Superior temporal gyrus (tissue), 1 donor: ENCODE measurements around the gene ATP9B.

ENCODE experiments used
- DNase-seq: peaks from one replicate; pipeline ENCODE4 v3.0.0-alpha.2; 2016; ENCODE audit errors: extremely low spot score

The ATP9B gene

DNA sequence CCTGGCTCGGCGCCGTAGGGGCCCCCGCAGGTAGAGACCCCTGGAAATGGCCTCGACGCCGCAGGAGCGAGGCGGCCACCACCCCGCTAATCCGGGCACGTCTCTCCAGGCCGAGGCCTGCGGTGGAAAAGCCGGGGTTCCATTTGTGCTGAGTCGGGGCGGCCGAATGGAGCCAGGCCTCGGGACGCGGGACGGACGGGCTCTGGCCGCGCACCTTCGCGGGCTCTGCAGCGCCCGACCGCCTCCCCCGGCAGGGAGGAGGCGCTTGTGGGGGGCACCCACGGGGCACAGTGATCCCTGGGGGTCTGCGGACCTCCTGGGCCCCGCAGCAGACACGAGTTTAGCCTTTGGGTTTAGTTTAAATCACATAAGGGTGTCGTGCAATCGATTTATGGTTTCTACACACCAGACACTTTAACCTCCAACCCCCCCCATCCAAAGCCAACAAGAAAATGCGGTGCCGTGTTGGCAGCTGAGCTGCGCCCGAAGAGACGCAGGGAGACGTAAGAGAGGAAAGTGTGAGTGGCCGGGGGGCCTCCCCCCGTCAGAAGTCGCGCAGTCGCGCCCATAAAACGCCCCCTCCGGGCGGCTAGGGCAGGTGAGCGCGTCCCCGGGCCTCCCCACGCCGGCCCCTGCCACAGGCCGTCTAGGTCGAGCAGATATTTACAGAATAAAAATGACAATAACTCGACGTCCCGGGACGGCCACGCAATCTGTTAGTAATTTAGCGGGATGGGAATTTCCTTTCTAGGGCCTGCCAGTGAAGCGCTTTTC lies 325.5 kb downstream of the ATP9B start:
- DNase-seq, result no peak

DNA sequence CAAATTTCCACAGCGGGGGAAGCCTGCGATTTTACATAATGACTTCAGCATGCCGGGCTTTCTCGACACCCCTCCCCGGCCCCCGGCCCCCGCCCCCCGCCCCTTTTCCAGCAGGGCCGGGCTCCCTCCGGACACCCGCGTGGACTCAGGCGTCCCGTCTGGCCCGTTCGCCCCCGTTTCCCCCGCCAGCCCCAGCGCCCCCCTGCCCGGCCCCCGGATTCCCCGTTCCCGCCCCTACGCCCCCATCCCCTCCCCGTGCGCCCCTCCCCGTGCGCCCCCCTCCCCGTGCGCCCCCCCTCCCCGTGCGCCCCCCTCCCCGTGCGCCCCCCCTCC lies 326.1 kb downstream of the ATP9B start:
- DNase-seq, result no peak

DNA sequence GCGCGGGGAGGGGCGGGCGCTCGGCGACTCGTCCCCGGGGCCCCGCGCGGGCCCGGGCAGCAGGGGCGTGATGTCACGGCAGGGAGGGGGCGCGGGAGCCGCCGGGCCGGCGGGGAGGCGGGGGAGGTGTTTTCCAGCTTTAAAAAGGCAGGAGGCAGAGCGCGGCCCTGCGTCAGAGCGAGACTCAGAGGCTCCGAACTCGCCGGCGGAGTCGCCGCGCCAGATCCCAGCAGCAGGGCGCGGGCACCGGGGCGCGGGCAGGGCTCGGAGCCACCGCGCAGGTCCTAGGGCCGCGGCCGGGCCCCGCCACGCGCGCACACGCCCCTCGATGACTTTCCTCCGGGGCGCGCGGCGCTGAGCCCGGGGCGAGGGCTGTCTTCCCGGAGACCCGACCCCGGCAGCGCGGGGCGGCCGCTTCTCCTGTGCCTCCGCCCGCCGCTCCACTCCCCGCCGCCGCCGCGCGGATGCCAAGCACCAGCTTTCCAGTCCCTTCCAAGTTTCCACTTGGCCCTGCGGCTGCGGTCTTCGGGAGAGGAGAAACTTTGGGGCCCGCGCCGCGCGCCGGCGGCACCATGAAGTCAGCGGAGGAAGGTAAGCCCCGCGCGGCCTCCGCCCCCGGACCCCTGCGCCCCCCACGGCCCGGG lies 326.7 kb downstream of the ATP9B start, which contains the start of gene NFATC1:
Gene NFATC1, plus strand, starts transcription at position 170 of the 644 bp plus-strand sequence. Its CDS starts 295 bp downstream, at position 465.
- no peak for DNase-seq

DNA sequence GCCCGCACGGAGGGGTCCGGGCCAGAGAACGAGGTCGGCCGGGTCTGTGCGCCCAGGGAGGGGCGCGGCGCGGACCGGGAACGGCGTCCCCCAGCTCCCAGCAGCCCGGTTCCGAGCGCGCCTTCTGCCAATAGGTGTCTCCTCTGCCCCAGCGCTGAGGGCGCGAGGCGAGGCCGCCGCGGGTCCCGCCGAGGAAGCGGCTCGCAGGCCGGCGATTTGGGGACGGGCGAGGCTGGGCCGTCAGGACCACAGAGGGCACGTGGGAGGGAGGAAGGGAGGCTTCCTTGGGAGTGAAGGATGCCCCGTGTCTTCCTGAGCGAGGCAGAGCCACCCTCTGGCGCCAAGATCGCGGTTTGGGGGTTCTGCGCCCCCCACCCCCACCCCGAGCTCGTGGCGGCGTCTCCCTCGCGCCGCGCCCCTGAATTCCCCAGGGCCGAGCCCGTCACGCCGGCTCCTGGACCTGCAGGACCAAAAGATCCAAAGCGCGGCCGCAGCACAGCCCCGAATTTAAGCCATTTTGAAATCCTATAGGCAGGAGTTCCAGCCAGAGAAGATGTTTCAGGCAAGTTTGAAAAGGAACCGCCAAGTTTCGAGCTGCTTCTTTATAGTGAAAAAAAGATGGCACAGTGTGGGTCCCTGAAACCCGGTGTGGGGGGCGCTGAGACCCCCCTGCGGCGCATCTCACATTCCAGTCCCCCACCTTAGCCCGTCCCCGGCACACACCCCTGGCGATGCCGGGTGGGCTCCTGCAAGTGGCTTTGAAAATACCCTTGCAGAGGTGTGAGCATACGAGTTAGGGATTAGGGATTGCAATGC lies 327.4 kb downstream of the ATP9B start:
- no peak for DNase-seq

DNA sequence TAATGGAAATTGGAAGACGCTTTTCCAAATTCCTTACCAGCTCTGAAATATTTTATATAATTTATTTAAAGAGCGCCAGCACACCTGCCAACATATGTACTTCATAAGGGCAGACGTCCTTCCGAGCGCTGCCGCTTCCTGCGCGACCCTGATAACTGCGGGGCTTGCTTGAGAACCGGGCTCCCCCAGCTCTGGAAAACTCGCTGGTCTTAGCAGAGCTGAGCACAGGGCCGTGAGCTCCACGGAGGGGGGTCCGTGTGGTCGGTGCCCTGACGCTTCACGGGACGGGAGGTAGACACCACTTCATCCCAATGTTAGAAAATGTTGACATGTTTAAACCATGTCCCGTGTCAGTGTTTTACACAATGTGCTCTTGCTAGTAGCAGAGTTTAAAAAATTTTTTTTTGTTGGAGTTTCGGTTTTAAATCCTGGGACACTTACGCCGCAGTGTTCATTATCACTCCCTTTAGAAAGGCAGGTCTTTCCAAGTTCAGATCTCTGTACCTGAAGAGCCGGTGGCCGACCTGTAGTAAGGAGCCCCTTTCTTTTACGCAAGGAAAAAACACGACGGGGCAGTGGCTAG lies 328.1 kb downstream of the ATP9B start:
- DNase-seq, result no peak

DNA sequence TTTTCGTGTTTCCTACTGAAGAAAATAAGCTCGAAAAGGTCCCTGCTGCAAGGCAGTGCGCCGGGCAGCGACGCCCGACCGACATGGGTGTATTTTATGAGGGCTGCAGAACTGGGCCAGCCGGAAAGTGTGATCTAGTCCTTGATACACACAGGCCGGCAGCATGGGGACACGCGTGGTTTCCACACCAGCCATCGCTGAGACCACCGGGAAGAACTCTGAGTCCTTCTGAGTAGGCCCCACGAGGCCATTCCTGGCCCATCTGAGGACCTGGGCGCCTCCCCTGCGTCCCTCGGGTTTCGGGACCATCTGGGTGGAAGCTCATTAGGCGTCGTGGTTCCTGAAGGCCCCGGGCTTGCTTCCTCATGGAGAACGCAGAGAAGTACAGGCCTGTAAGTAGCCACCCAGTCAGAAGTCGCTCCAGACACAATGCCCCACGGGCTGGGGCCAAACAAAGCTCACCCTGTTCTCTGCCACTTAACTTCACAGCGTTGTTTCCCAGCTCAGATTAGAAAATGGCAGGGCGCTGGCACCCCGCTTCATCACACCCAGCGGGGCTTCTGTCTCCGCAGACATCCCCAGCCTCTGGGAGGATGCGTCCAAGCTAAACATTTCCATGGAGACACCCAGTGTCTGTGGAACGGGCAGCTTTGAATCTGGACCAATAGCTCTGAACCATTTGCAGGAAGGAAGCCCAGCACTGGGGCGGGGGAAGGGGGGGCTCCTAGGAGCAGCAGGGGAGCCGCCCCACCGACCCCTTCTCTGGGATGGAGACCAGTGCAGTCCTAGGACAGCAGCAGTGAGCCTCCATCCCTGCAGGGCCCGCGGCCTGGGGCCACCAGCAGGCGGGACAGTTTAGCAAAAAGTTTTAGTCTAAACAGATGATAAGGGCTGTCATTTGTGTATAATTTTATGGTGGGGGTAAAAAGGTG lies 328.9 kb downstream of the ATP9B start:
- DNase-seq, result no peak

DNA sequence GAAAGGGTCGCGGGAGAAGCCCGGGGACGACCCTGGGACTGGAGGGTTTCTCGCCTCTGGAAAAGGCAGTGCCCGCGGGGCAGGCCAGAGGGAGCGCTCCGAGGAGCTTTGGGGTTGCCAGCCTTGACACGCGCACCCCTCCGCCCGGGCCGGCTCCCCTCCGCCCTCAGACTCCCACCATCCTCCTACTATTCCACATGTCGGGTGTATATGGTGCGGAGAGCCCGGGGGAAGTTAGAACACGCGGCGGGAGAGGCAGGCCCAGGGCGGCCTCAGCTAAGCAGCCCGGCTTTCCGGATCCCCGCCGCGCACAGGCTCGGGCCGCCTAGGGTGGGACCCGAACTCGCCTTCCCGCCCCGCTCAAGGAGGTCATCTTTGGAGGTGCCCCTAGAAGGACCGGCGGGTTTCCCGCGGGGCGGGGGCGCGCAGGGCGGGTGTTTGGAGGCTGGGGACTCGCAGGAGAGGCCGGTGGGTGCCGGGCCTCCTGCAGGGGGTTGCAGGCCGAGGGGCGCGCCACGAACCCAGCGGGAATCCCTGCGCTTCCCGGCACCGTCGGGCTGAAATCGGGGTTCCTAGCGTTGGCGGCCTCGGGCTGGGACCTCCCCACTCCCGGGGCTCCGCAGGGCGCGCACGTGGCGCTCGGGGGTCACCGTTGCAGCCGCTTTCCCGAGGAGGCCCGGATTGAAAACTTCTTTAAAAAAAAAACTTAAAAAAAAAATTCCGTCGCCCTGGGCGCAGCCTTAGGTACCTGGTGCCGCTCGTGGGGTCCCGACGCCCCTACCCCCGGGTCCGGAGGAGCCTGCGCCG lies 330.3 kb downstream of the ATP9B start:
- DNase-seq, result no peak

DNA sequence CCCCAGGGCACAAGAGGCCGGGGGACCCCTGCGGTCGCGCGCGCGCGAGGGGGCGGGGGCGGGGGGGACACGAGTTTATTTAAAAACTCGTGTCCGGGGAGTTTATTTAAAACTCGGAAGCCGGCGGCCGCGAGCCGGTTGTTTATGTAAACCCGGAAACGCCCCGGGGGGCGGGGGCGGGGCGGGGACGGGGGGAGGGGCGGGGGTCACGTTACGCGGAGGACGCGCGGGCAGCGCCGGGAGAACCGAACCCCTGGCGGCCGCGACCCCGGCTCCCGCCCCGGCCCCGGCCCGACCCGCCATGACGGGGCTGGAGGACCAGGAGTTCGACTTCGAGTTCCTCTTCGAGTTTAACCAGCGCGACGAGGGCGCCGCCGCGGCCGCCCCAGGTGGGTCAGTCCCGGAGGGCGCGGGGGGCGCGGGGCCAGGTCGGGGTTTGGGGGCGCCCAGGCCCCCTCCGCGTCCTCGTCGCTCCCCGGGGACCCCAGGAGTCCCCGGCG lies 330.9 kb downstream of the ATP9B start:
- no peak for DNase-seq

DNA sequence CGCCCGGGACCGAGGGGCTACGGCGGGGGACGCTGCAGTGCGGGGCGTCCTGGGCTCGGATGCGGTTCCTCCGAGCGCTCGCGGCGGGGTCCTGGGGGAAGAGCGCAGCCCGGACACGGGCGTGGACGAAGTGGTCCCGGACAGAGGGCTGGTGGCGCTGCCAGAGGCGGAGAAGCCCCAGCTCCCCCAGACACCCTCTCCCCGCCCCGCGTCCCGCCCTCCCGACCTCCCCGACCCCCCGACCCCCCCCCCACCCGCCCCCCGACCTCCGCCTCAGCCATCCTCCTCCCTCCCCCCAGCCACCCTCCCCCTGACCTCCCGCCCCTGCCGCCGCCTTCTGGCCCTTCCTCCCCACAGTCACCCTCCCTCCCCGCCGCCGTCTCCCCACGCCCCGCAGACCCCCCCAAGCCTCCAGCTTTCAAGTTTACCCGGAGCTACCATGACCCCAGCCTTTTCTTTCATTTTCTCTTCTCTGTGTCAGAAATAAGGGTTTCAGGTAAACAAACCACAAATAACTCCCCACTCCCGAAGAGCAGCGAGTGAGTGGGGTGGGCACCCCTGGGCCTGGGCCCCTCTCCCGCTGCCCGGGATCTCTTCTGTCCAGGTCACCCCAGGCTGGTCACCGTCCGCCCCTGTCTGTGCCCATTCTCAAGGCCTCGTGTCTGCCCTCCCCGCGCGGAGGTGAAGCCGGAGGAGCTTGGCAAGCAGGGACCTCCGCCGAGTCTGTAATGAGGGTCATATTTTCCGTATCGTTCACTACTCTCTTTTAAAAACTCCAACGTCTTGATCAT lies 331.6 kb downstream of the ATP9B start:
- no peak for DNase-seq

DNA sequence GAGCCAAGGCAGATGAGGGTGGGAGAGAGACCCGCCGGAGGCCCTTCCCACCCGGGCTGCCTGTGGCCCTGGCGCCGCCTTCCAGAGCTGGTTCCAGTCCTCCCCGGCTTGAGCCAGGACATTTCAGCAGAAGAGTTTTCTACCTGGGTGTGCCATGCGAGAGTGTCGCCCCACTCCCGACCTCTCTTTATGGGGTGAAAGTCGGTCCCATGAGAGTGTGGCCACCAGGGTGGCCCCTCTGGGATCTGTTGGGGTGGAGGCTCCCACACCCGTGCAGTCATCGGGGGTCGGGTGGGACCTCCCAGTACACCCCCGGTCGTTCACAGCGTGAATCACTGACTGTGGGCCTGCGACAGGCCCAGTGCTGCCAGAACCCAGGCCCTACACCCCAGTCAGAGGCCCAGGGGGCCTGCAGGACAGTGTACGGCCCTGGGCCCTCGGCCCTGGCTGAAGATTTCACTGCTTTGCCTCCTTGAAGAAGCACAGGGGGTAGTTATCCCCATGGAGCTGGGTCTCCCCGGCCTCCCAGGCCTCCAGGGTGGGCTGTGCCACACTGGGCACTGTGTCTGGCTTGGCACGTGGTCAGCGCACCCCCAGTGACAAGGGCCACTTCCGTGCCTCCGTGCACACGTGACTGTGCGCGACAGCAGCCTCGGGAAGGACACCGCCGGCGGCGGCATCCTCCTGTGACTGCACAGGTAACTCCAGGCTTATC lies 332.5 kb downstream of the ATP9B start:
- no peak for DNase-seq

DNA sequence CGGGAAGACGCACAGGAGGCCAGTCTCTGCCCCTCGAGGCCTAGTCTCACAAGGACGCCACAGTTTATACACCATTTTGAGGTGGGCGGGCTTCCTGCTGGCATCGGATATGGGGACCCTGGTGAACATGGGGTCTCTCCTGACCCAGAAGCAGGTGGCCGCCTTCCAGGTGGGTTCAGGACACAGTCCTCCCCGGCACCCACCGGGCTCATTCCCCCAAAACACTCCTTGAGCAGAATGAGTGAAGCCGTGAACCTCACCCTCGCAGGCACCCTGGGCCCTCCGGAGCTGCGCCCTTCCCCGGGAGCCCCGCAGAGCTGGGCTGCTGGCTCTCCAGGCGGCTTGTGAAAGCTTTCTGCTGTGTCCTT lies 333.0 kb downstream of the ATP9B start:
- DNase-seq, result no peak

DNA sequence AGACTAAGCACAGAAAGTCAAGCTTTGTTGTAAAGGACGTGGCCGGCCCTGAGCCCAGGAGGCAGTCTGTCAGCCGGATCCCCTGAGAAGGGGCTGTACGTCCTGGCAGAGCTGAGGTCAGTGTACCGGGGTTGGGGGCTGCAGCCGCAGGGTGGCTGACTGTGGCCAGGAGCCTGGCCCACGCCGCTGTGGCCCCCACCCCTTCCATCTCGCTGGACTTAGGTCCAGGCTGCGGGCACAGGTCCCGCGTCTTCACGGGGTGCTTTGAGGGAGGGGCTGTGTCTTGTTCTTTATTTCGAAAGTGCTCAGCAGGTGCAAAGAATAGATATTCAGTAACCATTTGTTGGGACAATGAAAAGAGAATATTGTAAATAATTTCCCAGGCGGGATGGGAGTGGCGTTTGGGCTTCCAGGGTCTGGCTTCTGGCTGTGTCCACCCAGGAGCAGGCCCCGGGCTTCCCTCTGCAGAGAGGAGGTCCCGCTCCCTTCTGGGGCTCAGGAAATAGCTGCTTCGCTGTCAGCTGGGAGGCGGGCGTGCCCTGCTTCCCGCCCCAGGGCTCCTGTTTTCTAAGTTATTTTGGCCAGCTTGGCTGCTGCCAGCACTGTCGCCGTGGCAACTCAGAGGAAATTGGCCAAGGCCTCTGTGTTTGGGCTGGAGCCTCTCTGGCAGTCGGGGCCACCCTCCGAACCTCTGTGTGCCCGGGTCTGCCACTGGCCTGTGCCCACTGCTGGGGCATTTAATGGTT lies 334.0 kb downstream of the ATP9B start:
- DNase-seq, result no peak

DNA sequence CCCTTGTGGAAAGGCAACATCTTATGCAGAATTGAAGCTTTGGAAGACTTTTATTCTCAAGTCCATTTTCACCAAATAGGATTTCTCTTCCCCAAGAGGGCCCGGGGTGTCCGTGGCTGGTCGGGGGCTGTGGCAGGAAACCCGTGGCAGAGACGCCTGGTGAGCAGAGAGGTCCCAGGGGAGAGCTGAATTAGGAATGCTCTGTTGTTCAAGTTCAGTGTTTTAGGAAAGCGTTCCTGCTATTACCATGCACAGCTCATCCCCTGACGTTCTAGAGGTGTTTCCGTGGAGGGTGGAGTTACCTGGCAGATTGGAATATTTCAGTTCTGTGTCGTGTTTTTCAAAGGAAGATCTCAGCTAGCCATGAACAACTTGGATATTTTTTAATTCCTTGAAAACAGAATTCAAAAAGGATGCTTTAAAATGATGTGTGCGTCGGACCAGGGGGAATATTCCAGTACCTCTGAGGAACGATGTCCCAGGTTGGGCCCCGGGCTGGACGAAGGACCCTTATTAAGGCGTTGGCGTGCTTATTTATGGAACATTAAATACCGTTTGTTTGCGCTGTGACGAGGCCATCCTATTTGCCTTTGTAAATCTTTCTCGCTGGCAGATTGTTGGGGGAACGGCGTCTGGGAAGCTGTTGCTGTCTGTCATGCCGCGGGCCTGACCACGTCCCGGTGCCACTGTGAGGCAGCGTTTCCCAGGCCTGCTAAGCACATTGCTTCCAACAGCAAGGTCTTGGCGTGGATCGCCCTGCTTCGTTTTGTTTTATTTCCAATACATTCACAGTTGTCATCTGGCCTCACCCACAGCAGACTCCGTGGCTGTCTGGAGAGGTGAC lies 334.8 kb downstream of the ATP9B start:
- DNase-seq, result no peak

DNA sequence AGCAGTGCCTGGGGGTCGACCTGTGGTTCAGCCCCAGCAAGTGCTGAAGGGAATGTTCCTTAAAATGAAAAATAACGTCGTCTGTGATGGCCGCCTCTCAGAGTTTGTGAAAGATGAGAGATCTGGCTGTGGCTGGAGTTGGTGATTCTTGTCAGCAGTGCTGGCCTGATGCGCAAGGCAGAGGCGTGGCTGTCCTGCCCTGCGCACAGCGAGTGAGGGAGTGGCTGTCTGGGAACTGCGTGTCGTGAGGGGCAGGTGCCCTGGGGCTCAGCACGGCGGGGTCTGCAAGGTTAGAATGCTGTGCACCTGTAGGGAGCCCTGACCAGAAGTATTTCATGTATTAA lies 335.3 kb downstream of the ATP9B start:
- DNase-seq, result no peak

DNA sequence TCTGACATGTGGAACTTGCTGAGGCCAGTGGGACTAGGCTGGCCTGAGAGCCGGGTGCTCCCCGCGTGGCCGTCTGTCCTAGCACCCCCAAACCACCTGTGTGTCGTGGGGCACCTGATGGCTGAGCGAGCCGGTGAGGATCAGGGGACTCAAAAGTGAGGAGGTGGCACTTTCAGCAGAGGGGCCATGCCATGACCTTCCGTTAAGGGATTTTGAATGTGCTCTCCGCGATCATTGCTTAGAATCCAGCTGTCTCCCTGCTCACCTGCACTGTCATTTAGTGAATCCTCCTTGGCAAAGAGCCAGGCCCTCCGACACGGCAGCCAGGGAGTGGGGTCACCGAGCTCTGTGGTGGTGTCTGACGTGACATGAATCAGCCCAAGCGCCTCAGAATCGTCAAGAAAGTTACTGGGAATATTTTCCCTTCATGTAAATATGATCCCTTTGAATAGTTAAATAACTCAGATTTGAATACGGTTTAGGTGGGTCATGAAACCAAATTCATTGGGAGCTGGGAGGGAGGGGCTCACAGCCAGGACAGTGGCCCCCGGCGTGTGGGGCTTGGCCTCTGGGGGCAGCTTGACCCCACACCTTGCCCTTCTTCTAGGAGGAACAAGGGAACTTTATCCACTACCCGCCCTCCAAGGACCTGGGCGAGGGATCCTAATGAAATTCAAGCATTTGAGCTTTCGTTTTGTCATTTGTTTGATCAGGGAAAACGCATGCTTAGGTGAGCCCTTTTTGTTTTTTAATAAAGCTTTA lies 336.0 kb downstream of the ATP9B start:
- no peak for DNase-seq

DNA sequence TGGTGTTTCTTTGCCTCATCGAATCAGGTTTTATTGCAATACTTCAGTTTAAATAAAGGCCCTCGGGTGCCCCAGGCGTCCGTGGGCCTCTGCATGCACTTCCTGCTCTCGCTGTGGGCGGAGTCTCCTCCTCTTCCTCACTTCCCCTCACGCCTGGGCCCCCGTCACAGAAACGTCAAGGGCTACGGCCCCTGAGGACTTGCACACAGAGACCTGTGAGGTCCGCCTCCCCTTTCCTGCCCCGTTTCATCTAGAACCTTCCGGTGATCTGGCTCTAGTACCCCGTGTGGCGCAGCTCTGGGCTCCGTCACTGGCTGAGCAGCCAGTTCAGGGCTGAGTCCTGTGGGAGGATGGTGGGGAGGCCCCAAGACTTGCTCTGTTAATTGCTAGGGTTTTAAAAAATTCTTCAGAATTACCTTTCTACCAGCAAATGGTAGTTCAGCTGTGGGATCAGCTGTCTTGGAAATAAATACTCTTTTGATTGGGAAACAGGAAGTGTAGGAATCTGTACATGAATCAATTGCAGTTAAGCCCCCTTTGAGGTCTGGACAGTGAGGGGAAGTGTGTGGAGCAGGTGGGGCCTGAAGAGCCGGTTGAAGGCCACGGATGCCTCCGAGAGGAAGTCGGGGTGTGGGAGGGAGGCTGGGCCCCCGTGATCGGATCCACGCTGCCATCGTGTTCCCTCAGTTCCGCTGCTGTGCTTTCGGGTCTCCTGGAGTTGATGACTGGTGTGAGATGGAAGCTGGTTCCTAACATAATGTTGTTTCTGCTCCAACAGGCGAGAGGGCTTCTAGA lies 336.8 kb downstream of the ATP9B start:
- DNase-seq, result no peak
